ENCODE measurements around the gene KRT33B. TPM values are rescaled to one million over a fixed set of nuclear protein-coding genes. Genes with fewer than 3 reads are reported as not detected.

The KRT33B gene
- total and polyA plus RNA-seq, 3 experiments from 2014 or later = not detected

DNA sequence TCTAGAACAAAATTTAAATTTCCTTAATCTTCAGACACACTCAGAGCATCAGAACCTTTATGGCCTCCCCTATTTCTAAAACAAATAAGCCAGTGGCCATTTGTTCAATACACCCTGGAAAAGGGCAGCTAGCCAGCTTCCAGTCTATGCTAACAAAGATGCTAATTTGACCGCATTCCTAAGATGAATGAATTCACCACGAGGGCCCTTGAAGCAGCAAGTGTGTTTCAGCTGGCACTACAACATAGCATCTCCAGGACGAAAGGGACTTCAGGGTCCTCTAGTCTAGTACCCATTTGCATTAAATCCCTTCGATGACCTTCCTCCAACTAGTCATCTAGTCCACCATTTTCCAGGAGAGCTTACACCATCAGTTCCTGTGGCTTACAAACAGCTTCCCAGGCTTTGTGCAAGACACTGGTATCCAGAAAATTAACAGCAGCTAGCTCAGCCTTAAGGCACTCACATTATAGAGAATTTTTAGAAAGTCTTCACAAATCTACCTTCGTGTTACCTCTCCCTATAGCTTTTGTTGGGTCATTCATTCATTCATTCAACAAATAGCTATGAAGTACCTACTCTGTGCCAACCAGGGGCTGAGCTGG is 43.8 kb upstream of the KRT33B start:
- peak overlapping the region in 1 of 8 donors; percentile 4 for H3K27ac Mint-ChIP-seq
- Histone ChIP-seq H3K27ac (ENCODE audit: low read depth, low read length) (no peak overlapping the region), H3K4me3 (ENCODE audit: low read length) (no peak overlapping the region), H3K27me3 (ENCODE audit: insufficient read depth, low read length, poor library complexity, severe bottlenecking) (no peaks in the 10 kb centered on the region), H3K9me3 (ENCODE audit: low read length) (no peaks in the 10 kb centered on the region), H3K4me1 (ENCODE audit: insufficient read depth, low read length) (peaks cover 8% of the 10 kb centered on the region), H3K36me3 (ENCODE audit: insufficient read depth, low read length) (no peaks in the 10 kb centered on the region)
- H3K4me3 Mint-ChIP-seq = no peak overlapping the region
- H3K36me3 Mint-ChIP-seq = peaks cover 0 to 3% (median 0%) of the 10 kb centered on the region in 3 donors
- no peaks in the 10 kb centered on the region for H3K9me3 Mint-ChIP-seq
- ChIA-PET POLR2A (no interaction called here), CTCF (no interaction called here)
- peaks cover 0 to 1% of the 10 kb centered on the region in 2 donors for H3K27me3 Mint-ChIP-seq
- H3K4me1 Mint-ChIP-seq = peaks cover 7 to 24% (median 17%) of the 10 kb centered on the region in 3 donors
- DNase-seq = no peak

DNA sequence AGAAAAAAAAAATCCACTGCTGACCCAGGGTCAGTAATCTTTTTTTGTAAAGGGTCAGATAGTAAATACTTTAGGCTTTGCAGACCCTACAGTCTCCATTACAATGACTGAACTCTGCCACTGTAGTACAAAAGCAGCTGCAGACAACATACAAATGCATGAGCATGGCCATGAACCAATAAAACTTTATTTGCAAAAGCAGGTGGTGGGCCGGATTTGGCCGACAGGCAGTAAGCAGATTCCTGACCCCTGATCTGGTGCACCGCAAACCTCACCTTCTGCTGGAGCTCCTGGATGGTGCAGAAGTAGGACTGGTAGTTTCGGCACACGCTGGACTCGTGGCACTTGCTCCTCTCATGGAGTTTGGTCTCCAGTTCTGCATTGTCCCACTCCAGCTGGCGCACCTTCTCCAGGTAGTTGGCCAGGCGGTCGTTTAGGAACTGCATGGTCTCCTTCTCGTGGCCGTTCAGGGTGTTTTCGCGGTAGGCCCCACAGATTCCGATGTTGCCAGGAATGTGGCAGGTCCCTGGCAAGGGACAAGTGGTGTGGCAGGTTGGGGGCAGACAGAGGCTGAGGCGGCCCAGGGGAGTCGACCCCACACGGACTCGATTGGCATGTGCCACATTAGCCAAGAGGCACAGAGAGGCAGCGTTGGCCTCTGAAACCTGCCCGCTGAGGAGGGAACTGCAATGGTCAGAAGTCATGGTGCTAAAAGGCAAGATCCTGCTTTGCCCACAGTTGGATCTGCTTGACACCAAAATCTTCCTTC is 41.6 kb upstream of the KRT33B start:
- ChIA-PET CTCF (no interaction called here), POLR2A (no interaction called here)
- peaks cover 9 to 18% (median 12%) of the 10 kb centered on the region in 3 donors for H3K4me1 Mint-ChIP-seq
- no peaks in the 10 kb centered on the region for H3K27me3 ChIP-seq (ENCODE audit: insufficient read depth, low read length, poor library complexity, severe bottlenecking)
- H3K9me3 Mint-ChIP-seq = no peaks in the 10 kb centered on the region
- no peak overlapping the region for H3K27ac ChIP-seq (ENCODE audit: low read depth, low read length)
- no peak overlapping the region for H3K4me3 Mint-ChIP-seq
- peaks cover 0 to 3% (median 0%) of the 10 kb centered on the region in 3 donors for H3K36me3 Mint-ChIP-seq
- peaks cover 0 to 1% of the 10 kb centered on the region in 2 donors for H3K27me3 Mint-ChIP-seq
- DNase-seq = no peak
- H3K27ac Mint-ChIP-seq = no peak overlapping the region
- no peaks in the 10 kb centered on the region for H3K9me3 ChIP-seq (ENCODE audit: low read length)
- no peaks in the 10 kb centered on the region for H3K36me3 ChIP-seq (ENCODE audit: insufficient read depth, low read length)
- peaks cover 10% of the 10 kb centered on the region for H3K4me1 ChIP-seq (ENCODE audit: insufficient read depth, low read length)
- no peak overlapping the region for H3K4me3 ChIP-seq (ENCODE audit: low read length)

DNA sequence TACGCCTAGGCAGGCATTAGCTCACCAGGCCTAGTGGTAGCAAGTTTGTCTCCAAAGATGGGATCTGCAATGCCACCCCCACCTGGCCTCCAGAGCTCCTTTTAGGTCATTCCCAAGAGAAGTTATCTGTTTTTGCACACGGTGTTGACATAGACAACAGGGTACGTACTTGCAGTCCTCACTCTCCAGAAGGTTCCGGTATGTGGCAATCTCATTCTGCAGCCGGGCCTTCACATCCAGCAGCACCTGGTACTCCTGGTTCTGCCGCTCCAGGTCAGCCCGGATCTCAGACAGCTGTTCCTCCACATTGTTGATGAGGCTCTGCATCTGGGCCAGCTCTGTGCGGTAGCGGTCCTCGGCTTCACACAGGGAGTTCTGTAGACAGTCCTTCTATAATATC is 37.6 kb upstream of the KRT33B start:
- Histone ChIP-seq H3K4me1 (ENCODE audit: insufficient read depth, low read length) (peaks cover 25% of the 10 kb centered on the region), H3K27ac (ENCODE audit: low read depth, low read length) (no peak overlapping the region), H3K4me3 (ENCODE audit: low read length) (no peak overlapping the region), H3K36me3 (ENCODE audit: insufficient read depth, low read length) (no peaks in the 10 kb centered on the region), H3K9me3 (ENCODE audit: low read length) (no peaks in the 10 kb centered on the region), H3K27me3 (ENCODE audit: insufficient read depth, low read length, poor library complexity, severe bottlenecking) (no peaks in the 10 kb centered on the region)
- peaks cover 2 to 4% of the 10 kb centered on the region in 2 donors for H3K27me3 Mint-ChIP-seq
- no peak for DNase-seq
- POLR2A ChIA-PET = no interaction called here
- H3K4me3 Mint-ChIP-seq = no peak overlapping the region
- peaks cover 0 to 3% (median 0%) of the 10 kb centered on the region in 3 donors for H3K36me3 Mint-ChIP-seq
- H3K4me1 Mint-ChIP-seq = peaks cover 31 to 42% (median 39%) of the 10 kb centered on the region in 3 donors
- H3K9me3 Mint-ChIP-seq = no peaks in the 10 kb centered on the region
- no peak overlapping the region for H3K27ac Mint-ChIP-seq
- CTCF ChIA-PET = interaction anchor here (0.8 to 1.5 kb wide), 2 partner anchors 11 to 242 kb away, joined by 3 to 5 read pairs; no protein-coding TSS in a partner anchor

DNA sequence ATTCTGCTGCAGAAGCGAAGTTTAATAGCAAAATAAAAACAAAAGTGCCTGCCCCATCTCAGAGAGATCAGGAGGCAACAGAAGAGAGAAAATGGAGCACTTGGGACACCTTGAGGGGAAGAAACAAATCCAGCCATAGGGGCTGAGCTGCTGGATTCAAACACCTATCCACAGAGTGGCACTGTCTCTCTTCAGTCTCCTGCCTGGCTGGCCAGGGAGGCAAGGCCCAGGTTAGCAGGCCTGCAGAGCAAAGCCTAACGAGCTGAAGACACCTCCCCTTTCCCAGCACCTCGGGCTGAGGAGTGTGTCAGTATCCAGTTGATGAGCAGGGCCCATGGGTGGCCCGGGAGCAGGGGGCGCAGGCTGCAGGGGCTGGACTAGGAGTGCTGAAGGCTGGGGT is 36.6 kb upstream of the KRT33B start:
- DNase-seq = no peak
- peaks cover 0 to 3% (median under 1%) of the 10 kb centered on the region in 3 donors for H3K36me3 Mint-ChIP-seq
- peaks cover 25% of the 10 kb centered on the region for H3K4me1 ChIP-seq (ENCODE audit: insufficient read depth, low read length)
- CTCF ChIA-PET = no interaction called here
- peaks cover 2 to 6% of the 10 kb centered on the region in 2 donors for H3K27me3 Mint-ChIP-seq
- POLR2A ChIA-PET = no interaction called here
- H3K4me3 Mint-ChIP-seq = peak overlapping the region in 1 of 7 donors; percentile 18
- no peak overlapping the region for H3K4me3 ChIP-seq (ENCODE audit: low read length)
- H3K9me3 Mint-ChIP-seq = no peaks in the 10 kb centered on the region
- no peaks in the 10 kb centered on the region for H3K9me3 ChIP-seq (ENCODE audit: low read length)
- H3K27me3 ChIP-seq (ENCODE audit: insufficient read depth, low read length, poor library complexity, severe bottlenecking) = no peaks in the 10 kb centered on the region
- H3K27ac Mint-ChIP-seq = no peak overlapping the region
- no peaks in the 10 kb centered on the region for H3K36me3 ChIP-seq (ENCODE audit: insufficient read depth, low read length)
- H3K27ac ChIP-seq (ENCODE audit: low read depth, low read length) = no peak overlapping the region
- peaks cover 32 to 44% (median 40%) of the 10 kb centered on the region in 3 donors for H3K4me1 Mint-ChIP-seq

DNA sequence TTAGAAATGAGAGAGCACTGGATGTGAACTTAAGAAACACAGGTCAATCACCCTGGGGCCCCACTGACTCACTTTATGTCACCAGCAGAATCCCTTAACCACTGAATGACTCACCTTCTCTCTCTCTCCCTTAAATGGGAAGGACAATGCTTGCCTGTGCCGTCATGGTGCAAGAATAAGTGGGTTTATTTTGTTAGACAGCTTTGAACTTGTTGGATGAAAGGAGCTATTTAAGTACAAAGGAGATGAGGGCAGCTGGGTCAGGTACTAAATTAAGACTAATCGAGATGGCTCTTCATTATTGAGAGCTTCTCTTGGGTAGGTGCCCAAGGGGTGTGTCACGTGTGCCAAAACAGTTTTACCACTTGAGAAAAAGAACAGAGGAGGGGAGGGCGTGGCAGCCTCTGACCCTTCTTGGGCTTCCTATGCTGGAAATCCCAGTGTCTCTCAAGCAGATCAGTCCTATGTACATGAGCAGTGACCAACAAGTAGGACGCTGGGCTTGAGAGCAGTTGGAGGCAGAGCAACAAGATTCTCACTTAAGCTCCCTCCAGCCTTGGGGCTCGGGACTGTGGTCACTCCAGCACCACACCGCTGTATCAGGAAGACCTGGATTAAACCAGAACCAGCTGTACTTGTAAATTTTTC is 34.5 kb upstream of the KRT33B start:
- Histone ChIP-seq H3K9me3 (ENCODE audit: low read length) (no peaks in the 10 kb centered on the region), H3K27me3 (ENCODE audit: insufficient read depth, low read length, poor library complexity, severe bottlenecking) (no peaks in the 10 kb centered on the region), H3K36me3 (ENCODE audit: insufficient read depth, low read length) (no peaks in the 10 kb centered on the region), H3K4me1 (ENCODE audit: insufficient read depth, low read length) (peaks cover 23% of the 10 kb centered on the region), H3K27ac (ENCODE audit: low read depth, low read length) (no peak overlapping the region), H3K4me3 (ENCODE audit: low read length) (no peak overlapping the region)
- H3K4me3 Mint-ChIP-seq = peak overlapping the region in 2 of 7 donors; percentile 18 to 36
- peak overlapping the region in 6 of 8 donors; percentile 19 to 92 (median 37) for H3K27ac Mint-ChIP-seq
- DNase-seq = peak in 1 of 5 donors; percentile 5
- POLR2A ChIA-PET = interaction anchor here (0.6 kb wide), 1 partner anchor 119 kb away, joined by 3 read pairs; no protein-coding TSS in a partner anchor
- peaks cover 33 to 40% (median 38%) of the 10 kb centered on the region in 3 donors for H3K4me1 Mint-ChIP-seq
- H3K9me3 Mint-ChIP-seq = no peaks in the 10 kb centered on the region
- CTCF ChIA-PET = no interaction called here
- peaks cover 0 to 3% (median 1%) of the 10 kb centered on the region in 3 donors for H3K36me3 Mint-ChIP-seq
- peaks cover 3 to 11% of the 10 kb centered on the region in 2 donors for H3K27me3 Mint-ChIP-seq

DNA sequence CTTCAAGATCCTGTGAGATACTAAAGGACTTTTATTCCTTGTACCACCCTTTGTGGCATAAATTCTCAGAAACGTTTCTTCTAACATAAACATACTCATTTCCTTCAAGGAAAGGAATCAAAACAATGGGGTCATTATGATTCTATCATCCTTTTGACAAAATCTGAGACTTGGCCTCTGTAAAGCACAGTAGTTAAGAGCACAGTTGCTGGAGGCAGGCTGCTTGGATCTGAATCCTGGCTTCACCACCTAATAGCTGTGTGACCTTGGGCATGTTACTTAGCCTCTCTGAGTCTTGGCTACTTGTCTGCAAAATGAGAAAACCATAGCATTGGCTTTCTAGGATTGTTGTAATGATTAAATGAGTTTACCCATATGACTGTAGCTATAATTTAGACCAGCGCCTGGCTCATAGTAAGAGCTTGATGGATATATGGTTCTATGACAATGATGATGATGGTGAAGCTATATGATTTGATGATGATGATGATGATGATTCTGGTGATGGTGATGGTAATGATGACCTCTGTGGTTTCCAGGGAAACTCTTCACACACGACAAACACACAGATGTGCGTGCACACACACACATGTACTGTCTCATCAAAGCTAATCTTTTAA is 33.9 kb upstream of the KRT33B start:
- no peaks in the 10 kb centered on the region for H3K9me3 ChIP-seq (ENCODE audit: low read length)
- peak overlapping the region in 2 of 7 donors; percentile 11 to 36 for H3K4me3 Mint-ChIP-seq
- H3K4me1 Mint-ChIP-seq = peaks cover 27 to 34% (median 33%) of the 10 kb centered on the region in 3 donors
- CTCF ChIA-PET = no interaction called here
- H3K4me1 ChIP-seq (ENCODE audit: insufficient read depth, low read length) = peaks cover 17% of the 10 kb centered on the region
- peak overlapping the region in 6 of 8 donors; percentile 15 to 68 (median 23) for H3K27ac Mint-ChIP-seq
- DNase-seq = no peak
- peaks cover 0 to 3% (median 1%) of the 10 kb centered on the region in 3 donors for H3K36me3 Mint-ChIP-seq
- H3K9me3 Mint-ChIP-seq = no peaks in the 10 kb centered on the region
- no peak overlapping the region for H3K27ac ChIP-seq (ENCODE audit: low read depth, low read length)
- H3K27me3 Mint-ChIP-seq = peaks cover 3 to 11% of the 10 kb centered on the region in 2 donors
- H3K27me3 ChIP-seq (ENCODE audit: insufficient read depth, low read length, poor library complexity, severe bottlenecking) = no peaks in the 10 kb centered on the region
- POLR2A ChIA-PET = interaction anchor here (0.6 kb wide), 1 partner anchor 119 kb away, joined by 3 read pairs; no protein-coding TSS in a partner anchor
- no peaks in the 10 kb centered on the region for H3K36me3 ChIP-seq (ENCODE audit: insufficient read depth, low read length)
- H3K4me3 ChIP-seq (ENCODE audit: low read length) = no peak overlapping the region

DNA sequence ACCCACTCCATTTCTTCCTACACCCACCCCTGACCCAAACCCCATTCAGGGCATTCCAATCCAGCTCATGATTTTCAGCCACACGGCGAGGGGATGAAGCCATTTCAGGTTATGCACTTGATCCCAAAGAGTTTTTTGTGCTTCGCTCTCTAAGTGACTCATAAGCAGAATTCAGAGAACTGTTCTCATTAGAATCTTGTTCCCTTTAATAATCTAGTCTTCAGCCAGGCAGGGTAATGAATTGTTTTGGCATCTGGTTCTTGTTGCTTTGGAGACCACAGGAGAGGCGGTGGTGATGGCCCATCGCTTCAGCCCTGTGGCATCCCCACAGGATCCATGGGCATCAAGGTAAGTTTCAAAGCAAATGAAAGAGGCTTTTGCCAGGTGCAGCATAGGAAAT is 32.5 kb upstream of the KRT33B start:
- ChIA-PET POLR2A (no interaction called here), CTCF (no interaction called here)
- Histone ChIP-seq H3K36me3 (ENCODE audit: insufficient read depth, low read length) (no peaks in the 10 kb centered on the region), H3K4me3 (ENCODE audit: low read length) (no peak overlapping the region), H3K27ac (ENCODE audit: low read depth, low read length) (no peak overlapping the region), H3K27me3 (ENCODE audit: insufficient read depth, low read length, poor library complexity, severe bottlenecking) (no peaks in the 10 kb centered on the region), H3K9me3 (ENCODE audit: low read length) (no peaks in the 10 kb centered on the region), H3K4me1 (ENCODE audit: insufficient read depth, low read length) (peaks cover 15% of the 10 kb centered on the region)
- H3K4me3 Mint-ChIP-seq = peak overlapping the region in 1 of 7 donors; percentile 23
- no peaks in the 10 kb centered on the region for H3K9me3 Mint-ChIP-seq
- peak overlapping the region in 1 of 8 donors; percentile 77 for H3K27ac Mint-ChIP-seq
- DNase-seq = no peak
- H3K4me1 Mint-ChIP-seq = peaks cover 25 to 34% (median 30%) of the 10 kb centered on the region in 3 donors
- peaks cover 3 to 17% of the 10 kb centered on the region in 2 donors for H3K27me3 Mint-ChIP-seq
- H3K36me3 Mint-ChIP-seq = peaks cover 0 to 3% (median 1%) of the 10 kb centered on the region in 3 donors

Data from CD8-positive, alpha-beta memory T cell (primary cell).